HG03139 (cell line): ENCODE data around the gene CRTAC1.

Source experiments
- ATAC-seq: cut with Tn5 transposase; IDR thresholded peaks from one replicate; pipeline ENCODE4 v1.9.1; 2021; ENCODE audit not compliant: unreplicated experiment

Gene CRTAC1, protein sequence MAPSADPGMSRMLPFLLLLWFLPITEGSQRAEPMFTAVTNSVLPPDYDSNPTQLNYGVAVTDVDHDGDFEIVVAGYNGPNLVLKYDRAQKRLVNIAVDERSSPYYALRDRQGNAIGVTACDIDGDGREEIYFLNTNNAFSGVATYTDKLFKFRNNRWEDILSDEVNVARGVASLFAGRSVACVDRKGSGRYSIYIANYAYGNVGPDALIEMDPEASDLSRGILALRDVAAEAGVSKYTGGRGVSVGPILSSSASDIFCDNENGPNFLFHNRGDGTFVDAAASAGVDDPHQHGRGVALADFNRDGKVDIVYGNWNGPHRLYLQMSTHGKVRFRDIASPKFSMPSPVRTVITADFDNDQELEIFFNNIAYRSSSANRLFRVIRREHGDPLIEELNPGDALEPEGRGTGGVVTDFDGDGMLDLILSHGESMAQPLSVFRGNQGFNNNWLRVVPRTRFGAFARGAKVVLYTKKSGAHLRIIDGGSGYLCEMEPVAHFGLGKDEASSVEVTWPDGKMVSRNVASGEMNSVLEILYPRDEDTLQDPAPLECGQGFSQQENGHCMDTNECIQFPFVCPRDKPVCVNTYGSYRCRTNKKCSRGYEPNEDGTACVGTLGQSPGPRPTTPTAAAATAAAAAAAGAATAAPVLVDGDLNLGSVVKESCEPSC

DNA sequence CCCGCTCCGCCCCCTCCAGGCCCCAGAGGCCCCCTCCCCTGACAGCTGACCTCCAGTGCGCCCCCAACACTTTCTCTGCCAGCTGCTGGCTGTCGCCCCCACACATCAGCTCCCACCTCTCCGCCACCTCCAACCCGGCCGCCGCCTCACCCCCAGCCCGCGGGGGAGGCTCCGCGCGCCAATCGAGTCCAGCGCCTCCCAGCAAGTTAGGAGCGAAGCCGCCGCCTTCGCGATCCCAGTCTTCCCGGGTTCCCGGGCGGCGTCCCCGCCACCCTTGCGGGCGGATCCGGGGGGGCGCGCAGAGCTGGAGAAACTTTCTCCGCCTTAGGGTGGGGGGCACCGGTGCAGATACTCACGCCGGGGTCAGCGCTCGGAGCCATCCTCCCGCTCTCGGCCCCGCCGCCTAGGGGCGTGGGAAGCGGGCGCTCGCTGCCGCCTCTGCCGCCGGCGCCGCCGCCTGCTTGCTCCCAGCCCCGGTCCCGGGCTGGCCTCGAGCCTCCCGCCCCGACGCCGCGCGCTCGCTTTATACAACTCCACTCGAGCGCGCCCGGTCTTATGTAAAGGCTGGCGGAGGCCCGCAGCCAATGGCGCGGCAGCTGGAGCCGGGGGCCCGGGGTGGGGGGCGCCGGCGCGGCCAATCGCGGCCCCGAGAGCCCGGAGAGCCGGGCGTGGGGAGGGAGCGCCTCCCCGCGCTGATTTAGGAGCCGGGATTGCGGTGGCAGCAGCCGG lies at the start of gene CRTAC1:
Gene CRTAC1, minus strand, starts transcription at position 529 of the 729 bp plus-strand sequence. Its CDS starts 149 bp downstream, at position 380.
- ATAC-seq, result no peak

DNA sequence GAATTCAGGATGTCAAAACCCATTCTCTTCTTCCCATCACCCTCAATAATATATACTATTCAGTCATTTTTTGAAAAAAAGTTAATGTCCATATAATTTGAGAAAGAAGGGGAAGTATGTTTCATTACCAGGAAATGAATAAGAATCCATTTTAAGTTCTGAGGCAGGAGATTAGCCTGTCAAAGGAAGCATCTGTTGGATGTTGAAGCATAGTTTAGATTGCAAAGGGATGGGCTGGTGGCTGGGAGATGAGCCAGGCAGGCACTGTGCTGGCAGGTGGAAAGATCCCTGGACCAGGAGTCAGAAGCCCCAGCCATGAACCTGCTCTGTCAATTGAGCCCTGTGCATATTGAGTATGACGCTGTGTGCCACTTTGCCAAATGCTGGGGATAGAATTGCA lies 48.4 kb upstream of the CRTAC1 start:
- ATAC-seq, result no peak

DNA sequence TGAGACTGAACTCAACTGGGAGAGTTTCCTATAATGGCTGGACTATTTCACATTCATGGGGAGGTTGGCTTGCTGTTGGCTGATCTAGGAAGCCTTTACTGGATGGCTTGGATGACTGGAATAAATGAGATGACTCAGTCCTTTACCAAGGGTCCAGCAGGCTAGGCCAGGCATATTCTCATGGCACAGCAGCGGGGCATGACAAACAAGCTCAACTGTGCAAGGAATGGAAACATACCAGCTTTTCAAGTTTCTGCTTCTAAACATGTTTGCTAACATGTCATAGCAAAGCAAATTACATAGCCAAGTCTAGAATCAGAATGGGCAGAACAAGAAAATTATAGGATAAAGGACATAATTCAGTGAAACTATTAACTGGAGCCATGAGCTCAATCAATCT lies 46.8 kb upstream of the CRTAC1 start:
- no peak for ATAC-seq

DNA sequence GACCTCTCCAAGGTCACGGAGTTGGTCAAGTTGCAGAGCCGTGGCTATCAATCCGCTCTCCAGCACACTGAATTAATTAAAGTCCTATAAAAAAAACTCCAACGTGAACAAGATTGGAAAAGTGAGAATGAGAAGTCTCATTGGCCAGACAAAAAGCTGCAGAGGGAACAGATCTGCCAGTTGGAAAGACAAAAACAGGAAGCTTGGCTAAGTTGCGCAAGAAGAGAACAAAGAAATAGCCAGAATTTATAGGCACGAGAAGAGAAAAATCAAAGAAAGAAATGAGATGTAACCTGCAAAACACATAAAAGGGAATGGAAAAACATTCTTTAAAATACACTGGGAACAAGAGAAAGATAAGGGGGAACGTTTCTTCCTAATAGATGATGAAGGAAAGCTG lies 45.7 kb upstream of the CRTAC1 start:
- ATAC-seq, result no peak

DNA sequence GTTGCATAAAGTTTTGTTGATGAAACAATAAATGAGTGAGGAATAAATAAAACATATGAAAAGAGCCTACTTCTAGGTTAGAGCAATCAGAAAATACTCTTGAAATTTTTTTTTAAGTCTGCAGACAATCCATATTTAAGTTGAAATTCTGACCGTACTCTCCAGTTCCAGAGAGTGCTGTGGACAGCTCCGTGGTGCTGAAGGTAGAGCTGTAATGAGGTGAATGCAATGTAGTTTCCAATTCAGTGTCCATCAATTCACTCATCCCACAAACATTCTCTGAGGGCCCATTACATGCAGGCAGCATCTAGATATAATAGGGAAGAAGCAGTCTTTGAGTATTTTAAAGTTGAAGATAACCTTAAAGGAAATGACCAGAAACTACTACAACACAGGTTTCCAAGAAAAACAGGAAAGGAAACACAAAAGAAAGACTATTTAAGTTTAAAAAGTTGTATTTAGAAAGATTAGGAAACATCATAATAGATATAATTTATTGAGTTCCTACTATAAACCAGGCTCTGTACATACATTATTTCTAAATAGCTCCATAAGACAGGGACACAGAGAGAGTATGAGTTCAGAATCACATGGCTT lies 44.0 kb upstream of the CRTAC1 start:
- ATAC-seq, result no peak

DNA sequence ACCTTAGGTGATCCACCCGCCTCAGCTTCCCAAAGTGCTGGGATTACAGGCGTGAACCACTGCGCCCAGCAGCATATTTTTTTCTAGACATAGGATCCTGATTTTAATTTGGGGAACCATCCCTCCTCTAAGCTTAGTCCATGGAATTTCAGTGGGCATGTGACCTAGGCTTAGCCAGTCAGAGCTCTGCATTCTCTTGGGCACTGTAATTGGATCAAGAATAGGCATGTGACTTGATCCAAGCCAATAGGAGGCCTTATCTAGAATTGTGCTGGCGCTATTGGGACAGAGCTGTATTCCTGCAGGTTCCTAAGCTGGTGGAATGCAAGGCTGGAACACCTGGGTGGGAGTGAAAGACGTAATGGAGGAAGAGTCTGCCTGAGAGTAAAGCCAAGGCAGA lies 36.7 kb upstream of the CRTAC1 start:
- ATAC-seq, result no peak

DNA sequence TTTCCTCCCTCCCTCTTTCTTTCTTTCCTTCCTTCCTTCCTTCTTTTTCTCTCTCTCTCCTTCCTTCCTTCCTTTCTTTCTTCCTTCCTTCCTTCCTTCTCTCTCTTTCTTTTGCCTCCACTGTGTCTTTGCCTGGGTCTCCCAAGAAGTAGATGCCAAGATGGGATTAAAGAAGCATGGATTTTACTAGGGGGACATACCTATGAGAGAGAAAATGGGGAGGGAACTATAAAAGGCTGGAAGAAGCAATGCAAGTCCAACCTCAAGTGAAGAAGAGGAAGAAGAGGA lies 33.3 kb upstream of the CRTAC1 start:
- no peak for ATAC-seq

DNA sequence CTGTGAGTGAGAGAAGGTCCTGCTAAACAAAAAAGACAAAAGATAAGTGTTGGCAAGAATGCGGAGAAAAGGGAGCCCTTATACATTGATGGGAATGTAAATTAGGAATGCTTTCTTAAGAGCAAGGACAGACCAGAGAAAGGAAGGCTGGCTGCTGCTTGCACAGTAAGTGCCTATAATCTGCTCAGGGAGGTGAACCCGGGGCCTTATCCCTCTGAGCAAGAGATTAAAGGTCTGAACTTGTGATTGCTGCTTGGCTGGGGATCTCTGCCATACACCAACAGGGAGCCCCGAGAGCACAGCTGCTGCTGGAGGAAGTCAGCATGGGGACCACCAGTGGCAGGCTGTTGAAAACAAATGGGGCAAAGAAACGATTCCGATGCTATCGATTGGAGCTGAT lies 32.0 kb upstream of the CRTAC1 start:
- no peak for ATAC-seq

DNA sequence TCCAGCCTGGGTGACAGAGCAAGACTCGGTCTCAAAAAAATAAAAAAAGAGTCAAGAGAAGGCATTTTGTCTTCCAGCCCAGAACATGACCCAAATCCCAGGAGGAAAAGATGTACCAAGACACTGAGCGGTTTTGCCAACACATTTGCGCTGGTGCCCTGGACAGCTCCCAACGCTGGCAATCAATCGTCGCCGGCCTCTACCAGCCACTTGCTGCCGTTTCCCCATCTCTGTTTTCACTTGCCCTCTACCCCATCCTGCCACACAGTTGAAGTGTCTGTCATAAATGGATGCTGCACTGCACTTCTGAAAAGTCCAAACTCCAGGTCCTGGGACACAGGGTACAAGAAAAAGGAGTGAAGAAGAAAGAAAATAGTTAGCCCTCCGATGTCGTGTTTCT lies 29.7 kb upstream of the CRTAC1 start:
- ATAC-seq, result no peak

DNA sequence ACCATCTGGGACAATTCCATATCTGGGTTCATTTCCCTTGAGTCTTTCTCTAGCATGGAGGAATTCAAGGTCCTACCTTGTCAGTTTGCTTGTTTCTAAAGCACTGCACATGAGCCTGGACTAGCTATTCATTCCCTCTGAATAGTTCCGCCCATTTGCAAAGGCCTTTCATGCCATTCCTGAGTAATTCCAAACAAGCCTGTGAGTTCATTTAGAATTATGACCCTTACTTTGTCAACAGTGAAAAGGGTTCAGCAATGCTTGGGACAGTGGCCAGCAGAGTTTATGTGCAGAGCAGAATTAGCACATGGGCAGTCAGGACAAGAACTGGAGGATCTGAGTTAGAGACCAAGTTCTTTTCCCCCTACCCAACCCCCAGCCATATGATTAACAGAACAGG lies 27.9 kb upstream of the CRTAC1 start:
- ATAC-seq, result no peak

DNA sequence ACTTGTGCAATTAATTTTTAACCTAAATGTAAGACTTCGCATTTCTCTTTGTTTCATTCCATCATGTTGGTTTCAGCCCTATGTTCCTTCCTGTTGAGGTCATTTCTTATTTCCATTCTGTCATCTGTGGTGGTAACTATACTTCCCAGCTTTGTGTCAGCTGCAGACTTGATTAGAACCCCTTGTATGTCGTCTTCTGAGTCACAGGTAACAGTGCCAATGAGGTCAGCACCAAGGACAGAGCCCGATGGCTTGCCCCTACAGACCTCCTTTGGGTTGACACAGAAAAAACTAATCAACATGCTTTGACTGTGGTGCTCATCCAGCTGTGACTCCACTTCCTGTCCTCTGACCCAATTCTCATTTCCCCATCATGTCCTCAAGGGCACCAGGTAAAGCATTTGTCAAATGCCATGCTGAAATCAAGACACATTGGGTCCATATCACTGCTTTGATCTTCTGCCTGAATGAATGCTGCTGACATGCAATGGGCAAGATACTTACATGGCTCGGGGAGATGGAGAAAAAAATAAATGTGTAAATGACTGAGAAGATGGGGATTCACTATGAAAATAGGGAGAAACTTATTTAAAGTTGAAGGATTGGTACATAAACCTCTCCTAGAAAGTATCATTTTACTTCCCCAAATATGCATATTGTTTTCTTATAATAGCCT lies 25.6 kb upstream of the CRTAC1 start:
- no peak for ATAC-seq

DNA sequence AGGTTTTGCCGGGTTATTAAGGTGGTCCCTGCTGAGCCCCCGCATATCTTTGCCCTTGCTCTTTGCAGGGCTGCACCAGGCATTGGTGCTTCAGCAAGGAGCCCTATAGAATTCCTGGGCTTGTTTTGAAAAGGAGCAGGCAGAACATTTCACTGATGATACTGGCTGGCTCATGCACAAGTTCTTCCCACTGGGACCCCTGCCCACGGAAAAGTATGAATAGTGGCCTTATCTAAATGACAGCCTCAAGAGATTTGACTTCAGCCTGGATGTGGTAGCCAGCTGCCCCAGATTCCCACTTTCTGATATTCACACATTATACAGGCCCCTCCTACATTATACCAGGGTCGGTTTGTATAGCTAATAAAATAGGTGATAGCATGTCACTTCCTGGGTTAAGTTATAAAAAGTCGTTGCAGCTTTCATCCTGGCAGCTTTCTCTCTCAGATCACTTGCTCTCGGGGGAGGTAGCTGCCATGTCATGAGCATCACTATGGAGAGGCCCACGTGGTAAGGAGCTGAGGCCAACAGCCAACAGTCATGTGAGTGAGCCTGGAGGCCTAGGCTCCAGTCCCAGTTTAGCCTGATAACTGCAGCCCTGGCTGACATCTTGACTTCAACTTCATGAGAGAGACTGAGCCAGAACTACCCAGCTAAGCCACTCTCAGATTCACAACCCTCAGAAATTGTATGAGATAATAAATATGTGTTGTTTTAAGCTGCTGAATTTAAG lies 16.8 kb upstream of the CRTAC1 start:
- ATAC-seq, result no peak

DNA sequence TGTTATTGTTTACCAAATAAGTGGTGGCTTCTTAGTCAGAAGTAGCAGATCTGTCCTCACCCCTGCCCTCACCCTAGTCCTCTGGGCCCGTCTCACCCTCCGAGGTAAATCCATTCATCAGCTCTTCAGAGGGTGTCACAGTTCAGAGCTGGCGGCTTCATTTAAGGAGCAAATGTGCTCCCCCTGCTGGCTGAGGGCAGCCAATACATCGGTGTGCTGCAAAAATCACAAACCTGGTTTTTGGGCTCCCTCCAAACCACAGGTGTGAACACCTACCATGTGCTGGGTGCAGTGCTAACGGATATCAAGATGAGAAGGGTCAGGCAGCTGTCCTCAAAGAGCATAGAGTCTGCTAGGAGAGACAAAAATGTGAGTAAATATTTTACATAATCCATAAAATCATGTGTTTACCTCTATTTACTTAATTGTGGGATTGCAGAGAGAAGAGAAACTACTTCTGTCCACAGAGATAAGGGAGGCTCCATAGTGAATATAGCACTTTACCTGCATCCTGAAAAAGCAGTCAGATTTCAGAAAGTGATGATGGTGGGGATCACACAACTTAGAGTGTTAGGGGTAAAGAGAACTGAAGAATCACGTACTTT lies 15.5 kb upstream of the CRTAC1 start:
- no peak for ATAC-seq

DNA sequence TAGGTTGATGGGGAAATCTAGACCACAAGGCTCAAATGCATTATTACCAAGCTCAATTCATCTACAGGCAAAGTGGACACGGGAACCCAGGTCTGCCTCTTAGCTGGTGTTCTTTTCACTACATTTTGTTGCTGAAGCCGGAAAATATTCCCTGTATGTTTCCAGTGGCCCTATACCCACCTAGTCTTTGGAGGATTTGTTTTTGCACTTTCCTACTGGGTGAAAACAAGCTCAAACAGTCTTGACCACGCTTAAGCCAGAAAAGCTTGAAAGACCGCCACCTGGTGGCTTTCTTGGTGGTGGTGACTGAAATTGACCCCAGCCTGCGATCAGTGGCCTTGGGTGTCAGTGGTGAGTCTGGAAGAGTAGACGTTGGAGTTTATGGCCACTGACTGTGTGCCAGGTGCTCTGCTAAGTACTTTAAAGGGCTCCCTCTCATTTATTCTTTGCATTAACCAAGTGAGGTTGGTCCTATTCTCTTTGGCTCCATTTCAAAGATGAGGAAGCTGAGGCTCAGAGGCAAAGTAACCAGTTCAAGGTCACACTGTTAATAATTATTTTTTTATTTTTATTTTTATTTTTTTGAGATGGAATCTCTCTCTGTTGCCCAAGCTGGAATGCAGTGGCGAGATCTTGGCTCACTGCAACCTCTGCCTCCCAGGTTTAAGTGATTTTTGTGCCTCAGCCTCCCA lies 11.1 kb upstream of the CRTAC1 start:
- no peak for ATAC-seq

DNA sequence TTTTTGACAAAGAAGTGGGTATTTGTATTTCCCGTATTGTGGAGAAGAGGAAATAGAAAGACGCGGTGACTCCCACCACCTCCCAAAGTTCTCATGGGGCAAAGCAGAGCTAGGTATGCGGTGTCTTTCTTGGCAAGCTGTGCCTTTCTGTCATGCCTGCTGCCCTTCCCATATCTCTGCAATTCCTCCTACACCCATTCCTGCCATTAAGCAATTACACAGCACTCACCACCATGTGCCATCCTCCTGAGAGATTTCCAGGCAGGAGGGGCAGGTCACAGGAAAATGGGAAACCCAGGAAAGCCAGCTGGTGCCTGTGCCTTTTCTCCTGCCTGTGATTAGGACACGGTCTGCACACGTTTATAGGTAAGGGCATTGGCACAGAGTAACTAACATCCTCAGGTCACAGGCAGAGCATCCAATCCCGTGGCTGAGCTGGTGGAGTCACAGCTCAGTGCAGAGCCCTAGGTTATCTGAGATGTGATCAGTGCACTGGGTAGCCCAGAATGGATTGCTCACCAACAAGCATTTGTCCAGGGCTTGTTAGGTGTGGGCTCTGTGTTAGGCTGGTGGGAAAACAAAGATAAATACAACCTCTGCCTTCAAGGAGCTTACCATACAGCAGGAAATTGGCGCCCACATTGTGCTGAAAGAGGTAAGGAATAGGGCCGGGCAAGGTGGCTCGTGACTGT lies 9.4 kb upstream of the CRTAC1 start:
- no peak for ATAC-seq

DNA sequence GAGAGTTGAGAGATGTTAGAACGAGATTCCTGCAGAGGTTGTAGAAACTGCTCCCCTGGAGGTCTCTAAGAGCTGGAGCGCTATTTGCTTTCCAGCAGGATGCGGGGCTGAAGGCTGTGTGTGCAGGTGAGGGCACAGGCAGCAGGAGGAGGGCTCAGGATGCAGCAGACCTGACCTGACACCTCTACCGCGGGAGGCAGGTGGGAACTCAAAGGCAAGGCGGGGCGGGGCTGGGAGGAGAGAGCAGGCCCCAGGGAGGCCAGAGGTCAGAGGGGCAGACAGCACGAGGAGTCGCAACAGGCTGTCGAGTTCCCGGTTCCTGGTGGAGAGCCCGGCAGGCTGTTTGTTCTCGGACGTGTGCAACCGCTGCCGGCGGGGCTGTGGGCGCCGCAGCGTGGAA lies 7.9 kb upstream of the CRTAC1 start:
- ATAC-seq, result no peak

DNA sequence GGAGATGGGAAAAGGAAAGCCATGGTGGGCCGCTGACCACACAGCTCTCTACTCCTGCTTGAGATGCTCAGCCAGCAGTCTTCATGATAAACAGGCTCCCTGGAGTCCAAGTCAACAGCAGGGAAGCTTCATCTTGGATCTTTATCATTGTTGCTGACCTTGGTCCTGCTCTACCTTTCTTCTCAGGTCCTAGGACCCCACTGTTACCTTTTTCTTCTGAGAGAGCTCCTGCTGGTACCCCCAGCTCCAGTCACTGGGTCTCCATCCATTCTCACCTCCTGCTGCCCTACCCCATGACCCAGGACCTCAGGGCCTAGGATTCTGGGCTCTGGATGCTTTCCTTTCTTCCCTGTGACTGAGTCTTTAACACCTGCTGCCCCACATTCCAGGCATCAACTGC lies 5.2 kb upstream of the CRTAC1 start:
- no peak for ATAC-seq

DNA sequence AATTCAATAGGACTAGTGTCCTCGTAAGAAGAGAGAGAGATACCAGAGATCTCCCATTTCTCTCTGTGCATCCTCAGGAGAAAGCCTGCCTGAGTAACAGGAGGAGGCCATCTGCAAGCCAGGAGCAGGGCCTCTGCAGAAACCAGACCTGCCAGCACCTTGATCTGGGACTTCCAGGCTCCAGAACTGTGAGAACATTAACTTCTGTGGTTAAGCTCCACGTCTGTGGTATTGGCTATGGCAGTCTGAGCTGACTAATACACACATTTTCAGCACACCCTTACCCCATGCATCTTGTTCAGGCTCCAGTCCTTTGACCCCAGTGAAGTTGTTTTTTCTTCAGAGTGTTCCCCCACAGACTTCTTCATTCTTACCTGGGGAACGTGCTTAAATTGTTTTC lies 3.1 kb upstream of the CRTAC1 start:
- ATAC-seq, result no peak

DNA sequence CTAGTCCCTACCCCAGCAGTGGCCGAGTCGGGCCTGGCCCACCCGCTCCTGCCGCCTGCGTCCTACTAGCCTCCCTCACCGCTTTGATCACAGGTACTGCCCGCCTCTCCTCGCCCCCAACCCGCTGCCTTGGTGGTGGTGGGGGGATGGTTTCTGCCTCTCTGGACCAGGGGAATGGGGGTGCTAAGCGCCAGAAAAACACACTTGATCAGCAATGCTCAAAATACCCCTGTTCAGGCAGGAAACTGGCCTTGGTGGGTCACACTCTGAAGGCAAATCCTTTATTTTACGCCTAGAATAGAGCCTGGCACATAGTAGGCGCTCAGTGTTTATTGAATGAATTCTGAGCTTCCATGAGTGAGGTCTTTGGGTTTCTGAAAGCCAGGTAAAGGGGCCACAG lies 1.0 kb upstream of the CRTAC1 start:
- ATAC-seq, result no peak
